ENCODE data around the gene ENPP7. TPM values are rescaled to one million over a fixed set of nuclear protein-coding genes. Genes with fewer than 3 reads are reported as not detected.

Gene ENPP7
- total RNA-seq, 1 experiment from 2014 or later: not detected

- TF ChIP-seq, protein P1, sequence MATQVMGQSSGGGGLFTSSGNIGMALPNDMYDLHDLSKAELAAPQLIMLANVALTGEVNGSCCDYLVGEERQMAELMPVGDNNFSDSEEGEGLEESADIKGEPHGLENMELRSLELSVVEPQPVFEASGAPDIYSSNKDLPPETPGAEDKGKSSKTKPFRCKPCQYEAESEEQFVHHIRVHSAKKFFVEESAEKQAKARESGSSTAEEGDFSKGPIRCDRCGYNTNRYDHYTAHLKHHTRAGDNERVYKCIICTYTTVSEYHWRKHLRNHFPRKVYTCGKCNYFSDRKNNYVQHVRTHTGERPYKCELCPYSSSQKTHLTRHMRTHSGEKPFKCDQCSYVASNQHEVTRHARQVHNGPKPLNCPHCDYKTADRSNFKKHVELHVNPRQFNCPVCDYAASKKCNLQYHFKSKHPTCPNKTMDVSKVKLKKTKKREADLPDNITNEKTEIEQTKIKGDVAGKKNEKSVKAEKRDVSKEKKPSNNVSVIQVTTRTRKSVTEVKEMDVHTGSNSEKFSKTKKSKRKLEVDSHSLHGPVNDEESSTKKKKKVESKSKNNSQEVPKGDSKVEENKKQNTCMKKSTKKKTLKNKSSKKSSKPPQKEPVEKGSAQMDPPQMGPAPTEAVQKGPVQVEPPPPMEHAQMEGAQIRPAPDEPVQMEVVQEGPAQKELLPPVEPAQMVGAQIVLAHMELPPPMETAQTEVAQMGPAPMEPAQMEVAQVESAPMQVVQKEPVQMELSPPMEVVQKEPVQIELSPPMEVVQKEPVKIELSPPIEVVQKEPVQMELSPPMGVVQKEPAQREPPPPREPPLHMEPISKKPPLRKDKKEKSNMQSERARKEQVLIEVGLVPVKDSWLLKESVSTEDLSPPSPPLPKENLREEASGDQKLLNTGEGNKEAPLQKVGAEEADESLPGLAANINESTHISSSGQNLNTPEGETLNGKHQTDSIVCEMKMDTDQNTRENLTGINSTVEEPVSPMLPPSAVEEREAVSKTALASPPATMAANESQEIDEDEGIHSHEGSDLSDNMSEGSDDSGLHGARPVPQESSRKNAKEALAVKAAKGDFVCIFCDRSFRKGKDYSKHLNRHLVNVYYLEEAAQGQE (IDR thresholded peaks at IDR 0.05; ENCODE audit: low read depth): no peak
- TF ChIP-seq, protein P2, sequence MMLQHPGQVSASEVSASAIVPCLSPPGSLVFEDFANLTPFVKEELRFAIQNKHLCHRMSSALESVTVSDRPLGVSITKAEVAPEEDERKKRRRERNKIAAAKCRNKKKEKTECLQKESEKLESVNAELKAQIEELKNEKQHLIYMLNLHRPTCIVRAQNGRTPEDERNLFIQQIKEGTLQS (IDR thresholded peaks at IDR 0.05): no peak
- no peak for TF ChIP-seq CEBPB (IDR thresholded peaks at IDR 0.05; ENCODE audit: low read depth)
- no peak for TF ChIP-seq RAD21 (IDR thresholded peaks at IDR 0.05; ENCODE audit: low read depth)
- TF ChIP-seq JUND (IDR thresholded peaks at IDR 0.05): no peak
- TF ChIP-seq TCF7L2 (IDR thresholded peaks at IDR 0.05; ENCODE audit: borderline replicate concordance, extremely low read depth, insufficient read depth, insufficient read length): no peak
- no peak for TF ChIP-seq SIN3A (IDR thresholded peaks at IDR 0.05; ENCODE audit: low read depth)
- no peak for TF ChIP-seq EZH2phosphoT487 (IDR thresholded peaks at IDR 0.05; ENCODE audit: borderline replicate concordance)
- no peak for TF ChIP-seq YY1 (IDR thresholded peaks at IDR 0.05; ENCODE audit: extremely low read depth, insufficient replicate concordance, low read depth, low read length)
Observed at GRCh38 chr17:79735096-79735495, 4.4 kb downstream of the ENPP7 start (continued).

GRCh38 chr17:79737046-79737921 lies 6.5 kb downstream of the ENPP7 start:
- POLR2A ChIA-PET: no interaction called here
- no peak for ATAC-seq
- peaks cover 5 to 15% of the 10 kb centered on the region in 2 experiments; a peak in 3 of 4 replicates for H3K4me1 ChIP-seq (ENCODE audit: control insufficient read depth in 1 of 2, insufficient read depth in 2 of 2, low read length in 2 of 2)

More at GRCh38 chr17:79737046-79737921, 6.5 kb downstream of the ENPP7 start:
- no peak overlapping the region for H3K4me2 ChIP-seq (ENCODE audit: low read length)
- 0 out of 2 replicates have a peak, but pooled peaks cover 3% of the 10 kb centered on the region for H3K27me3 ChIP-seq (ENCODE audit: insufficient read depth, low read length)
- no peak overlapping the region for H3K4me3 ChIP-seq (replicated peaks in 1 of 2; ENCODE audit: low read depth in 1 of 2, low read length in 2 of 2)
- H3K36me3 ChIP-seq (ENCODE audit: control insufficient read depth in 1 of 2, insufficient read depth in 2 of 2, low read length in 2 of 2): no peaks in the 10 kb centered on the region
- H3K9me3 ChIP-seq (ENCODE audit: control insufficient read depth in 1 of 2, insufficient read depth in 1 of 2, low read depth in 1 of 2, low read length in 2 of 2): no peaks in the 10 kb centered on the region
- no peaks in the 10 kb centered on the region for H3K9me2 ChIP-seq (ENCODE audit: insufficient read depth)
- RAD21 ChIA-PET (ENCODE audit: low non-redundant PET in 1 of 2, low total read pairs in 2 of 2, uncharacterized antibody in 2 of 2, unreplicated experiment in 2 of 2): no interaction called here
- intact Hi-C loops (cut with micrococcal nuclease): no loop called here
- no peaks in the 10 kb centered on the region for H3K79me2 ChIP-seq (ENCODE audit: insufficient read depth, low read length)
- no peaks in the 10 kb centered on the region for H4K20me1 ChIP-seq (ENCODE audit: insufficient read depth)
- DNase-seq (ENCODE audit: low read depth, low spot score): no peak
- no TSS peak for BruUV-seq (replicated peaks)
- CTCF ChIA-PET: no interaction called here
- no peak overlapping the region for H3K27ac ChIP-seq (ENCODE audit: low read depth, low read length)
- H2AFZ ChIP-seq (ENCODE audit: low read depth, low read length, poor library complexity, severe bottlenecking): no peak overlapping the region
- no peak for TF ChIP-seq SP1 (IDR thresholded peaks at IDR 0.05; ENCODE audit: low read depth)
- TF ChIP-seq CEBPB (IDR thresholded peaks at IDR 0.05; ENCODE audit: low read depth): no peak
- TF ChIP-seq, protein P2 (IDR thresholded peaks at IDR 0.05): no peak
- TF ChIP-seq EZH2 (IDR thresholded peaks at IDR 0.05): no peak
- no peak for TF ChIP-seq FOSL1 (IDR thresholded peaks at IDR 0.05; ENCODE audit: low read depth)
- no peak overlapping the region for H3K9ac ChIP-seq (ENCODE audit: low read length)
